ENCODE results near the gene TOP2A. TPM values are rescaled to one million over a fixed set of nuclear protein-coding genes. Genes with fewer than 3 reads are reported as not detected.
"Not testable (repeated sequence)": the region's sequence is repeated elsewhere in the genome, so short reads cannot be mapped to it uniquely, and the experiment has no call there.

The TOP2A gene
- total RNA-seq, 1 donor from 2014 or later = 91.0 TPM

DNA sequence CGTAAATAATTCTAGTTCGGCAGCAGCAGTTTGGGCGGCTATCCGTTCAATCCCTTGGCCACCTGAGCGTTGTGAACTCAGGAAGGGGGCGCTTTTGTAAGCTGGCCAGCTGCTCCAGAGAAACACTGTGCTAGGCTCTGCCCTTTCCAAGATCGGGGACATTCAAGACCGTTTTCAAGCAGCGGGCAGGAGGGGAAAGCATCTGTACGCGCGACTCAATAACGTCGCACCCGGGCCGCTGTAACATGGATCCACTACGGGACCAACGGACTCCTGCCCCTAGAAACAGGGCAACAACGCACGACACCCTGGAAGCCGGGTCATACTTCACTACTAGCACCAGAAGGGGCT lies 463 bp downstream of the TOP2A start:
- TF ChIP-seq, protein P1, sequence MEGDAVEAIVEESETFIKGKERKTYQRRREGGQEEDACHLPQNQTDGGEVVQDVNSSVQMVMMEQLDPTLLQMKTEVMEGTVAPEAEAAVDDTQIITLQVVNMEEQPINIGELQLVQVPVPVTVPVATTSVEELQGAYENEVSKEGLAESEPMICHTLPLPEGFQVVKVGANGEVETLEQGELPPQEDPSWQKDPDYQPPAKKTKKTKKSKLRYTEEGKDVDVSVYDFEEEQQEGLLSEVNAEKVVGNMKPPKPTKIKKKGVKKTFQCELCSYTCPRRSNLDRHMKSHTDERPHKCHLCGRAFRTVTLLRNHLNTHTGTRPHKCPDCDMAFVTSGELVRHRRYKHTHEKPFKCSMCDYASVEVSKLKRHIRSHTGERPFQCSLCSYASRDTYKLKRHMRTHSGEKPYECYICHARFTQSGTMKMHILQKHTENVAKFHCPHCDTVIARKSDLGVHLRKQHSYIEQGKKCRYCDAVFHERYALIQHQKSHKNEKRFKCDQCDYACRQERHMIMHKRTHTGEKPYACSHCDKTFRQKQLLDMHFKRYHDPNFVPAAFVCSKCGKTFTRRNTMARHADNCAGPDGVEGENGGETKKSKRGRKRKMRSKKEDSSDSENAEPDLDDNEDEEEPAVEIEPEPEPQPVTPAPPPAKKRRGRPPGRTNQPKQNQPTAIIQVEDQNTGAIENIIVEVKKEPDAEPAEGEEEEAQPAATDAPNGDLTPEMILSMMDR (IDR thresholded peaks at IDR 0.05; ENCODE audit: unreplicated experiment) = no peak
- Mint-ChIP-seq H3K4me1 (peaks cover 17% of the 10 kb centered on the region), H3K4me3 (peak overlapping the region; percentile 99), H3K36me3 (peaks cover 4% of the 10 kb centered on the region), H3K9me3 (no peaks in the 10 kb centered on the region), H3K27me3 (ENCODE audit: low read depth) (no peaks in the 10 kb centered on the region), H3K27ac (peak overlapping the region; percentile 95)
- DNase-seq (ENCODE audit: low spot score in 2 of 2, unreplicated experiment in 2 of 2) = peak in 1 of 2 experiments; percentile 46

DNA sequence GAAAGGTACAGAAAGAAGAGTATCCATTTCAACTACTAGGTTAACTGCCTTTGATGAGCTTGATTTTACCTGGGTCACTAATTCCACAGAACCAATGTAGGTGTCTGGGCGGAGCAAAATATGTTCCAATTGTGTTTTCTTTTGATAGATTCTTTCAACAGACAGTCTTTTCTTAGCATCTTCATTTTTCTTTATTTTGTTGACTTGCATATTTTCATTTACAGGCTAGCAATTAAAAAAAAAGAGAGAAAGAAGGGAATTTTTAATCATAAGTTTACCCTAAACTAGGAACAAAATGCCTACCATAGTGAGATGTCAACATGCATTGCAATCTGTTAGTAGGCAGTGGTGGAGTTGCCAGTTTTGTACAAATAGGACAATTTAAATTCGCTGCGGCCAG lies 1.0 kb downstream of the TOP2A start:
- H3K27ac Mint-ChIP-seq = peak overlapping the region; percentile 59
- H3K36me3 Mint-ChIP-seq = peaks cover 4% of the 10 kb centered on the region
- TF ChIP-seq, protein P1 (IDR thresholded peaks at IDR 0.05; ENCODE audit: unreplicated experiment) = no peak
- H3K4me1 Mint-ChIP-seq = peaks cover 17% of the 10 kb centered on the region
- H3K9me3 Mint-ChIP-seq = no peaks in the 10 kb centered on the region
- no peaks in the 10 kb centered on the region for H3K27me3 Mint-ChIP-seq (ENCODE audit: low read depth)
- no peak for DNase-seq (ENCODE audit: low spot score in 2 of 2, unreplicated experiment in 2 of 2)
- peak overlapping the region; percentile 99 for H3K4me3 Mint-ChIP-seq

DNA sequence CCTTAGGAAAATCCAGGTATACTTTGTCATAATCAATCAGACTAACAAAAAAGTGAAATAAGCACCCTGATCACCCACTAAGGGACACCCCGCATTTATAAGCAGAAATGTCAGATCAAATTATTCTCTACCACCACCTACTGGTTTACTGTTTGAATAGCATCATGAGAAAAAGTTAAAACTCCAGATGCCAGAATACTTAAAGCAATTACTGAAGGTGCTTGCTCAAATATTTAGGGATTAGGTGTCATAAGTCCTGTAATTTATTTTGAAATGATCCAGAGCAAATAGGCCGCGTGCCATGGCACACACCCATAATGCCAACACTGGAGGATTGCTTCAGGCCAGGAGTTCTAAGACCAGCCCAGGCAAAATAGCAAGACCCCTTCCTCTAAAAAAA lies 2.3 kb downstream of the TOP2A start:
- TF ChIP-seq, protein P1 (IDR thresholded peaks at IDR 0.05; ENCODE audit: unreplicated experiment) = peak; percentile 76
- Mint-ChIP-seq H3K27me3 (ENCODE audit: low read depth) (no peaks in the 10 kb centered on the region), H3K9me3 (no peaks in the 10 kb centered on the region), H3K4me3 (peak overlapping the region; percentile 39), H3K36me3 (peaks cover 8% of the 10 kb centered on the region), H3K4me1 (peaks cover 17% of the 10 kb centered on the region), H3K27ac (peak overlapping the region; percentile 7)
- no peak for DNase-seq (ENCODE audit: low spot score in 2 of 2, unreplicated experiment in 2 of 2)

DNA sequence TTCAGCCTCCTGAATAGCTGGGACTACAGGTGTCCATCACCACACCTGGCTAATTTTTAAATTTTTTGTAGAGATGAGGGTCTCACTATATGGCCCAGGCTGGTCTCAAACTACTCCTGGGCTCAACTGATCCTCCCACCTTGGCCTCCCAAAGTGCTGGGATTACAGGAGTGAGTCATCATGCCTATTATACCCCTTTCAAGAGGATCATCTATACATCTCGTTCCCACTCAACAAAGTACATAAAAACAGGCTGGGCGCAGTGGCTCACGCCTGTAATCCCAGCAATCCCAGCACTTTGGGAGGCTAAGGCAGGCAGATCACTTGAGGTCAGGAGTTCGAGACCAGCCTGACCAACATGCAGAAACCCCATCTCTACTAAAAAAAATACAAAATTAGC lies 3.4 kb downstream of the TOP2A start:
- H3K4me3 Mint-ChIP-seq = not testable (repeated sequence)
- H3K36me3 Mint-ChIP-seq = peaks cover 13% of the 10 kb centered on the region

DNA sequence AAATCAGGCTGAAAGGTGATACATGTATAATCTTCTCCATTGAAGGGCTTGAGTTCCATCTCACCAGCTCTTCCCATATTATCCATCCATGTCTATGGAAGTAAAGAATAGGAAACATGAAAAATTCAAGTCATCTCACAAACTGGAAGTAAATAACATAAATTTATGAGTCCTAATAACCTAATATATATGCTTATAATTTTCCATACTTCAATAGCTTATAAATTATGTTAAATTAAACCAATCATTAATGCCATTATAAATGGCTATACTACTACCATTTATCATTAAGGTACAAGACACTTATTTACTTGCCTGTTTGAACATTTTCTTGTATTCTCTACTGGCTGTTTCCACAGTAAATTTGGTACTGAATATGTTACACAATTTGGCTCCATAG lies 4.8 kb downstream of the TOP2A start:
- H3K4me3 Mint-ChIP-seq = no peak overlapping the region
- peaks cover 17% of the 10 kb centered on the region for H3K4me1 Mint-ChIP-seq
- no peaks in the 10 kb centered on the region for H3K9me3 Mint-ChIP-seq
- no peaks in the 10 kb centered on the region for H3K27me3 Mint-ChIP-seq (ENCODE audit: low read depth)
- peaks cover 13% of the 10 kb centered on the region for H3K36me3 Mint-ChIP-seq
- no peak for DNase-seq (ENCODE audit: low spot score in 2 of 2, unreplicated experiment in 2 of 2)
- TF ChIP-seq, protein P1 (IDR thresholded peaks at IDR 0.05; ENCODE audit: unreplicated experiment) = no peak
- H3K27ac Mint-ChIP-seq = no peak overlapping the region

More for the DNA sequence above, 3.4 kb downstream of the TOP2A start:
- not testable (repeated sequence) for H3K27ac Mint-ChIP-seq; H3K9me3 Mint-ChIP-seq; H3K27me3 Mint-ChIP-seq (ENCODE audit: low read depth); DNase-seq (ENCODE audit: low spot score in 2 of 2, unreplicated experiment in 2 of 2)
- H3K4me1 Mint-ChIP-seq = peaks cover 17% of the 10 kb centered on the region

DNA sequence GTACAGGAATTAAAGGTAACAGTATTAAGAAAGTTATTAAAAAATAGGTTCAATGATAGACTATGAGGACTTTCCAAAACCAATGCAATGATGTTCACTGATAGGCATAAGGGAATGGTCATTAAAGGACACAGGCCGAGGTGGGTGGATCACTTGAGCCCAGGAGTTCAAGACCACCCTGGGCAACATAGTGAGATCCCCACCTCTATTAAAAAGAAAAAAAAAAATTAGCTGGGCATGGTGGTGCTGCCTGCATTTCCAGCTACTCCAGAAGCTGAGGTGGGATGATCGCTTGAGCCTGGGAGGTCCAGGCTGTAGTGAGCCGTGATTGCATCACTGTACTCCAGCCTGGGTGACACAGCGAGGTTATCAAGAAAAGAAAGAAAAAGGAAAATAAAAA lies 5.9 kb downstream of the TOP2A start:
- Mint-ChIP-seq H3K9me3 (no peaks in the 10 kb centered on the region), H3K27me3 (ENCODE audit: low read depth) (no peaks in the 10 kb centered on the region), H3K36me3 (peaks cover 16% of the 10 kb centered on the region), H3K4me1 (peaks cover 13% of the 10 kb centered on the region), H3K27ac (no peak overlapping the region), H3K4me3 (no peak overlapping the region)
- no peak for DNase-seq (ENCODE audit: low spot score in 2 of 2, unreplicated experiment in 2 of 2)
- TF ChIP-seq, protein P1 (IDR thresholded peaks at IDR 0.05; ENCODE audit: unreplicated experiment) = no peak
